Spleen (tissue), 11 donors: Measurements from ENCODE around the gene HLA-DRA. TPM values are rescaled to one million over a fixed set of nuclear protein-coding genes. Genes with fewer than 3 reads are reported as not detected.

Experiments
- DNase-seq: peaks from one replicate; pipeline ENCODE4 v3.0.0-alpha.2; 2020
- H3K27ac ChIP-seq, 8 donors: fragments of 200-600 bp; sonication (generic) in 7 of 8; 1 replicate in 4 of 8; 2 replicates in 4 of 8; pipeline versions ENCODE4 v1.5.0 to v1.8.0; 2016 to 2021; ENCODE audit warnings: inconsistent platforms in 4 of 8, mild to moderate bottlenecking in 4 of 8, moderate library complexity in 1 of 8
- H3K27me3 ChIP-seq, 7 donors: fragments of 200-600 bp; sonication (generic) in 6 of 7; replicated peaks in 1 of 7; 1 replicate in 4 of 7; 2 replicates in 3 of 7; pipeline versions ENCODE4 v1.5.0 to v1.8.0; 2016 to 2021; ENCODE audit warnings: inconsistent platforms in 3 of 7, mild to moderate bottlenecking in 1 of 7
- H3K36me3 ChIP-seq, 6 donors: fragments of 200-600 bp; sonication (generic) in 5 of 6; 1 replicate in 4 of 6; 2 replicates in 2 of 6; pipeline versions ENCODE4 v1.5.0 to v1.8.0; 2016 to 2021; ENCODE audit warnings: inconsistent platforms in 2 of 6
- H3K4me1 ChIP-seq, 6 donors: fragments of 200-600 bp; sonication (generic) in 5 of 6; 1 replicate in 3 of 6; 2 replicates in 3 of 6; pipeline versions ENCODE4 v1.5.0 to v1.8.0; 2016 to 2021; ENCODE audit warnings: inconsistent platforms in 3 of 6
- H3K4me3 ChIP-seq, 8 donors: fragments of 200-600 bp; sonication (generic) in 7 of 8; 1 replicate in 4 of 8; 2 replicates in 4 of 8; pipeline versions ENCODE4 v1.5.0 to v1.8.0; 2016 to 2021; ENCODE audit warnings: inconsistent platforms in 4 of 8, mild to moderate bottlenecking in 4 of 8, moderate library complexity in 2 of 8
- H3K9me3 ChIP-seq, 8 donors: fragments of 200-600 bp; sonication (generic) in 7 of 8; 1 replicate in 4 of 8; 2 replicates in 4 of 8; pipeline versions ENCODE4 v1.5.0 to v1.8.0; 2016 to 2021; ENCODE audit warnings: inconsistent platforms in 4 of 8
- CTCF ChIP-seq, 11 experiments: fragments of 200-600 bp in 7 of 11; fragments of 450-650 bp in 4 of 11; sonication (generic) in 4 of 11; IDR thresholded peaks in 8 of 11; conservative IDR thresholded peaks in 3 of 11; 1 replicate in 7 of 11; 2 replicates in 4 of 11; pipeline versions ENCODE4 v1.4.0 to v1.8.0; 2016 to 2021; ENCODE audit warnings: antibody characterized with exemption in 11 of 11, inconsistent platforms in 4 of 11, mild to moderate bottlenecking in 1 of 11
- POLR2A ChIP-seq, 3 donors: fragments of 450-650 bp; IDR thresholded peaks; one replicate each; pipeline ENCODE4 v1.5.1; 2017; ENCODE audit warnings: antibody characterized with exemption in 3 of 3, mild to moderate bottlenecking in 1 of 3
- POLR2AphosphoS5 ChIP-seq, 3 donors: sonication (generic); formaldehyde crosslinking; IDR thresholded peaks; one replicate each; pipeline ENCODE4 v1.5.1; 2017; ENCODE audit warnings: antibody characterized with exemption in 3 of 3
- WGBS, 5 donors: extraction: QIAGEN DNeasy Blood & Tissue Kit in 3 of 5; methylation state at CpG; one replicate each; pipeline versions ENCODE4 v1.1.5 to v1.1.7; 2013 to 2018; 5-methylcytosine and 5-hydroxymethylcytosine counted together
- intact Hi-C: fragments of 100-400 bp; cut with DNase I; formaldehyde crosslinking; loops from one replicate; pipeline ENCODE4 v1.15.0; 2023; ENCODE audit warnings: low total_unique reads
- polyA plus RNA-seq, 3 donors: library from polyadenylated mRNA; stranded (reverse); fragments of 200-250 nt; gene quantifications; one replicate each; pipeline ENCODE4 v1.2.1, GENCODE V29; 2013
- total RNA-seq, 7 donors: library from RNA; depleted of rRNA in 3 of 7; stranded (reverse); fragments of >200 nt in 3 of 7; fragmentation: NEBNext Ultra II Directional in 4 of 7; extraction: Animal tissue kit (Norgen Biotek cat#: 25700) in 4 of 7; gene quantifications; one replicate each; pipeline versions ENCODE4 v1.1.0 to v1.2.1, GENCODE V29; 2016 to 2021
- donor health status: healthy with polysubstance abuse.
- donor health status: DM: no; HTN: no; CAD: no; lungs with moderate emphysema.
- donor health status: DM: no; HTN: no; CAD: no.
- donor health status: Bipolar disorder and iron deficiency.
- donor health status: healthy.
- donor health status: DM: no; HTN: no; CAD: no.
- donor health status: DM: yes; HTN: yes; CAD: no.

HLA-DRA gene
- total and polyA plus RNA-seq, 10 donors, result 1,127 to 2,800 (median 1,740) TPM

- TF ChIP-seq POLR2A (IDR thresholded peaks at IDR 0.05) (no peak), CTCF (IDR thresholded peaks at IDR 0.05 in 8 of 11, conservative IDR thresholded peaks at IDR 0.05 in 3 of 11) (no peak), POLR2AphosphoS5 (IDR thresholded peaks at IDR 0.05) (no peak)
- Histone ChIP-seq H3K4me1 (peaks cover 0 to 69% (median 35%) of the 10 kb centered on the region in 6 donors), H3K27ac (peak overlapping the region in 1 of 8 donors; percentile 39), H3K27me3 (no peaks in the 10 kb centered on the region), H3K36me3 (peaks cover 0 to 41% (median 26%) of the 10 kb centered on the region in 6 donors), H3K4me3 (peak overlapping the region in 7 of 8 donors; percentile 46 to 73 (median 55)), H3K9me3 (no peaks in the 10 kb centered on the region)
- intact Hi-C loops, result no loop called here
- 74 to 83% (median 78%) methylated on average over 8 of the region's 8 CpGs for WGBS, 5 donors
- no peak for DNase-seq
These were observed 3.4 kb downstream of the HLA-DRA start for GRCh38 chr6:32442977-32443552.

GRCh38 chr6:32444433-32444832 lies 4.7 kb downstream of the HLA-DRA start:
- WGBS, 5 donors, result 69 to 98% (median 88%) methylated on average over 2 of the region's 2 CpGs
- no peak overlapping the region for H3K27ac ChIP-seq
- TF ChIP-seq POLR2A (IDR thresholded peaks at IDR 0.05) (no peak), CTCF (IDR thresholded peaks at IDR 0.05 in 8 of 11, conservative IDR thresholded peaks at IDR 0.05 in 3 of 11) (no peak), POLR2AphosphoS5 (IDR thresholded peaks at IDR 0.05) (no peak)
- H3K36me3 ChIP-seq, result peaks cover 0 to 41% (median 26%) of the 10 kb centered on the region in 6 donors
- no peaks in the 10 kb centered on the region for H3K27me3 ChIP-seq
- H3K9me3 ChIP-seq, result no peaks in the 10 kb centered on the region
- peaks cover 0 to 58% (median 32%) of the 10 kb centered on the region in 6 donors for H3K4me1 ChIP-seq
- no peak overlapping the region for H3K4me3 ChIP-seq
- intact Hi-C loops, result no loop called here
- no peak for DNase-seq

- Histone ChIP-seq H3K27me3 (no peaks in the 10 kb centered on the region), H3K36me3 (peaks cover 0 to 41% (median 26%) of the 10 kb centered on the region in 6 donors), H3K4me3 (no peak overlapping the region), H3K4me1 (peaks cover 0 to 48% (median 31%) of the 10 kb centered on the region in 6 donors), H3K9me3 (no peaks in the 10 kb centered on the region), H3K27ac (no peak overlapping the region)
- intact Hi-C loops, result no loop called here
- no peak for TF ChIP-seq CTCF (IDR thresholded peaks at IDR 0.05 in 8 of 11, conservative IDR thresholded peaks at IDR 0.05 in 3 of 11)
- TF ChIP-seq POLR2AphosphoS5 (IDR thresholded peaks at IDR 0.05), result peak in 1 of 3 donors; percentile 22
- 53 to 79% (median 66%) methylated on average over 3 of the region's 3 CpGs for WGBS, 5 donors
- DNase-seq, result no peak
These were observed 5.7 kb downstream of the HLA-DRA start for GRCh38 chr6:32445321-32445854.

GRCh38 chr6:32447932-32448331 lies 8.2 kb downstream of the HLA-DRA start:
- intact Hi-C loops, result no loop called here
- Histone ChIP-seq H3K36me3 (peaks cover 0 to 25% (median 19%) of the 10 kb centered on the region in 6 donors), H3K9me3 (peaks cover 0 to under 1% (median 0%) of the 10 kb centered on the region in 8 donors), H3K4me1 (peaks cover 0 to 23% (median 11%) of the 10 kb centered on the region in 6 donors), H3K27me3 (no peaks in the 10 kb centered on the region), H3K27ac (no peak overlapping the region), H3K4me3 (no peak overlapping the region)
- TF ChIP-seq POLR2A (IDR thresholded peaks at IDR 0.05), result no peak
- no peak for TF ChIP-seq POLR2AphosphoS5 (IDR thresholded peaks at IDR 0.05)
- TF ChIP-seq CTCF (IDR thresholded peaks at IDR 0.05 in 8 of 11, conservative IDR thresholded peaks at IDR 0.05 in 3 of 11), result no peak
- DNase-seq, result no peak
